GM19193 (cell line): Measurements from ENCODE around the gene PTP4A2.

ENCODE experiments used
- POLR2A ChIP-seq: IDR thresholded peaks from 4 replicates; pipeline ENCODE4 v1.6.1; 2011; ENCODE audit not compliant: insufficient read depth, insufficient read length; ENCODE audit errors: extremely low read depth

PTP4A2 gene

GRCh38 chr1:31912839-31913239 is 25.3 kb downstream of the PTP4A2 start:
- no peak for TF ChIP-seq POLR2A

DNA sequence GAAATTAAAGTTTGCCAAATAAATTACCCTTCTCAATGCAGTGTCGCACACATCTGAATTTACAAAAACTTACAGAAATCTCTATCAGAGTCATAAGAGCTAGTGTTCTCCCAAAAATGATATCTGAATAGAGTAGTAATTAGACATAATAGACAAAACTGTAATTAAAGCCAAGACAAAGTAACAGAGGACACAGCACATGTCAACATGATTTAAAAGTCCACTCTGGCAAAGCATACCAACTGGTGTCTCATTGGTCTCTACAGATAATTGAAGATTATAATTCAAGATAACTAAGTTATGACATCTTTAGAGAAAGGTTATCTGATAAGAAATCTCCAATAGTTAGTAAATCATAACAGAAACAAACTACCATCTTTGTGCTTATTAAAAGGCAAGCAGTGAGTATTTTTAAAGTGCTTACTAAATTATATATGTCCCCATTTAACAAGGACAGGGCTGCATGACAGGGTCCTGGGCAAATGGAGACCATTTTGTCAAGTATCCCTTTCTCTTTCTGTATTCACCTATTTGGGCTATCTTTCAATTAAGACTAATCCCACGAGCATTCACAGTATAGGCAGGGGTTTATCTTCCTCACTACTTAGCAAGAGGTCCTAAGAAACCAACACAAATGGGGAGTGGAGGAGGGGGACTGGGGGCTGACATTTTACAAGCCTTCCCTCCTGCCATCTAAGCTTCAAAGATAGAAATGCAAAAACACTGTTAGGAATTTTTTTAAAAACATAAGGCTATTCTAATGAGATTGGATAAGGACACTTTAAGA is 26.0 kb downstream of the PTP4A2 start:
- no peak for TF ChIP-seq POLR2A

DNA sequence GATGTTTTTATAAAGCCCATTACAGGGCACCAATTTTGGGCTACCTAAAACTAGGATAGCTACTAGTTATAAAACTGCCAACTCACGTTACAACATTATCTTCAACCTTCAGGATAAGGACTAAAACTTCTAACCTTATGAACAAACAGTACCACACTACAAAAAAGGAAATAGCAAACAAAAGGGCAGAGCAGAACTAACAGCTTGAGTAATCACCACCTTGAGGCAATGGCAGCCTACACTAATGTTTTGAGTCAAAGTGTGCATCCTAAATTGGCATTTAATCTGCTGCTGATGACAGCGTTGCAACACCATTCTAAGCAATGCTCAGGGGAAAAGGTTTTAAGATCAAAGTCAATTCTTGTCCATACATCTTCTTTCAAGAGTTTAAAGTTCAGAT is 27.2 kb downstream of the PTP4A2 start:
- TF ChIP-seq POLR2A, result no peak

GRCh38 chr1:31909691-31910090 is 28.5 kb downstream of the PTP4A2 start:
- no peak for TF ChIP-seq POLR2A

- TF ChIP-seq POLR2A, result no peak
Observed at GRCh38 chr1:31906557-31906956, 31.6 kb downstream of the PTP4A2 start.

- no peak for TF ChIP-seq POLR2A
Observed at GRCh38 chr1:31905681-31906080, 32.5 kb downstream of the PTP4A2 start.

DNA sequence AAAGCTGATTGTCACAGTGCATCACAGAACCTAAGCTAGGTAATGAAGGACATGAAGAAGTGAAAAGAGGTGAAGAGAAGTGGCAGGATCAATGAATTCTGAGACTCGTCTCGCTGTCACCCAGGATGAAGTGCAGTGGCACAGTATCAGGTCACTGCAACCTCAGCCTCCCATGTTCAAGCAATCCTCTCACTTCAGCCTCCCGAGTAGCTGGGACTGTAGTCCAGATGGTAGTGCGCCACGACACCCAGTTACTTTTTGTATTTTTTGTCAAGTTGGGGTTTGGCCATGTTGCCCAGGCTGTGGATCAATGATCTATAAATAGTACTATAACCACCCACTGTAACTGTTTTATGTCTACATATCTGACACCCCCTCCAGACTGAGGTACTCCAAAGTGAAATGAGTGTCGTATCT is 33.1 kb downstream of the PTP4A2 start:
- TF ChIP-seq POLR2A, result peak; percentile 44

- peak; percentile 29 for TF ChIP-seq POLR2A
Observed at GRCh38 chr1:31904339-31905092, 33.7 kb downstream of the PTP4A2 start.

DNA sequence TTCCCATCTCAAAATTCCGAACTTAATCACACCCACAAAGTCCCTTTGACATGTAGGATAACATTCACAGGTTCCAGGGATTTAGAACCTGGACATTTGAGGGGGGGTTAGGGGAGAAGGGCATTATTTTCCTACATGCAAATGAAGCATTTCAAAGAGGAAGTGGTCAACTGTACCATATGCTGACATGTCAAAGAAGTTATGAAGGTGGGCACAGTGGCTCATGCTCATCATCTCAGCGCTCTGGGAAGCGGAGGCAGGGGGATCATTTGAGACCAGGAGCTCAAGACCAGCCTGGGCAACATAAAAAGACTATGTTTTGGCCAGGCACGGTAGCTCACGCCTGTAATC is 35.7 kb downstream of the PTP4A2 start:
- no peak for TF ChIP-seq POLR2A

- no peak for TF ChIP-seq POLR2A
Observed at GRCh38 chr1:31901838-31902509, 36.2 kb downstream of the PTP4A2 start.

- no peak for TF ChIP-seq POLR2A
Observed at GRCh38 chr1:31900790-31901189, 37.4 kb downstream of the PTP4A2 start.

GRCh38 chr1:31897526-31898100 is 40.6 kb downstream of the PTP4A2 start:
- TF ChIP-seq POLR2A, result no peak

GRCh38 chr1:31891280-31891679 is 46.9 kb downstream of the PTP4A2 start:
- TF ChIP-seq POLR2A, result no peak

GRCh38 chr1:31888291-31888690 is 49.9 kb downstream of the PTP4A2 start:
- TF ChIP-seq POLR2A, result no peak

GRCh38 chr1:31886866-31887265 is 51.3 kb downstream of the PTP4A2 start:
- no peak for TF ChIP-seq POLR2A
